ENCODE data around the gene USH2A. TPM values are rescaled to one million over a fixed set of nuclear protein-coding genes. Genes with fewer than 3 reads are reported as not detected.

USH2A gene
- total RNA-seq, 6 donors from 2014 or later = under 0.01 to 0.11 TPM; not detected in 4

DNA sequence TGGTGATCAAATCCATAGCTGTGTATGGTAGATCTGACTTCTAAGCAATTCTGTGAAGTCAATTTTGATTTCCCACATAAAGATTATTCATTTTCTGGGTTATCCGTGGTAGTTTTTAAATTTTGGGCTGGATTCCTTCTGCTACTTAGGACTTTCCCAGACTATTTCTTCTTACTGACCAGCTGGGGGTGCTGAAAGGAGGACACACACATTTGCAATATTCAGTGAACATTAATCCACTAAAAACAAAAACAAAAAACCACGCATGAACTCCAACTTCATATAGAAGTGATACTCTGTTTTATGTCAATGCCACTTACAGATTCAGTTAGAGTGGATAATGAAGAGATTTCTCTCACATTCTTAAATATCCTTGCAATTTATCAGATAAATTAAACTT, 750.8 kb downstream of the USH2A start:
- no peaks in the 10 kb centered on the region for H3K36me3 ChIP-seq
- WGBS, 2 donors = 59 to 78% methylated on average over 2 of the region's 2 CpGs

DNA sequence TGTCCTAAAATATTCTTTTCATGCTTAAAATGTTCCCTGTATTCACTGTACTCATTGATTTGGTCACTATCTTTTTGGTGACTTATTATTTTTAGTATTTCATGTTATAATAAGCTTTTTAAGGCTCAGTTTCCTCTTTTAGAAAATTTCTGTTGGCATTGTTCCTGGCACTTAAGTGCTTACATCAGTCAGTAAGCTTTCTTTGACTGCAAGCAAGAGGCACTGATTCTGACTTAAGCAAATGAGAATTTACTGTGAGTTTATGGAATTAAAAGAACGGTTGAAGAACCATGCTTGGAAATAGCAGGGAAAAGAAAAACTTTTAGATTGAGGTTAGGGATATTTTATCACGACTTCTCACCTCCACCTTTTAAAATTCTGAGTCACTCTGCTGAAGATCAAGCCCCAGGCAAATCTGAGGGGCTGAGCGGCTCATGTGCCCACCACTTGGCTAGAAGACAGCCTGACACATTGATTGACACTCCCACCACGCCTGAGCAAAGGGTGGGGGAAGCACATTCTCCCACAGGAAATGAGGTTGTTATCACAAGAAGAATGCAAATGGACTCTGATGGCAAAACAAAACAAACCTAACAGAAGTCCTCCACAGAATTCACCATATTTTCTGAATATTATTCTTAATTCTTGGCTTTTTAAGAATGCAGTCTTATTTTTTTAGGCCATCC, 753.3 kb downstream of the USH2A start:
- Histone ChIP-seq H3K9me3 (no peaks in the 10 kb centered on the region), H3K36me3 (no peaks in the 10 kb centered on the region), H3K4me3 (no peak overlapping the region), H3K27me3 (no peaks in the 10 kb centered on the region), H3K27ac (no peak overlapping the region), H3K4me1 (no peaks in the 10 kb centered on the region)
- DNase-seq = no peak
- 28 to 34% methylated on average over 4 of the region's 4 CpGs for WGBS, 2 donors
- no peak for ATAC-seq (ENCODE audit: low FRiP score in 2 of 2)
- TF ChIP-seq POLR2A (IDR thresholded peaks at IDR 0.05) (no peak), POLR2AphosphoS5 (IDR thresholded peaks at IDR 0.05) (no peak), EP300 (IDR thresholded peaks at IDR 0.05) (no peak)
- TF ChIP-seq, protein P1, sequence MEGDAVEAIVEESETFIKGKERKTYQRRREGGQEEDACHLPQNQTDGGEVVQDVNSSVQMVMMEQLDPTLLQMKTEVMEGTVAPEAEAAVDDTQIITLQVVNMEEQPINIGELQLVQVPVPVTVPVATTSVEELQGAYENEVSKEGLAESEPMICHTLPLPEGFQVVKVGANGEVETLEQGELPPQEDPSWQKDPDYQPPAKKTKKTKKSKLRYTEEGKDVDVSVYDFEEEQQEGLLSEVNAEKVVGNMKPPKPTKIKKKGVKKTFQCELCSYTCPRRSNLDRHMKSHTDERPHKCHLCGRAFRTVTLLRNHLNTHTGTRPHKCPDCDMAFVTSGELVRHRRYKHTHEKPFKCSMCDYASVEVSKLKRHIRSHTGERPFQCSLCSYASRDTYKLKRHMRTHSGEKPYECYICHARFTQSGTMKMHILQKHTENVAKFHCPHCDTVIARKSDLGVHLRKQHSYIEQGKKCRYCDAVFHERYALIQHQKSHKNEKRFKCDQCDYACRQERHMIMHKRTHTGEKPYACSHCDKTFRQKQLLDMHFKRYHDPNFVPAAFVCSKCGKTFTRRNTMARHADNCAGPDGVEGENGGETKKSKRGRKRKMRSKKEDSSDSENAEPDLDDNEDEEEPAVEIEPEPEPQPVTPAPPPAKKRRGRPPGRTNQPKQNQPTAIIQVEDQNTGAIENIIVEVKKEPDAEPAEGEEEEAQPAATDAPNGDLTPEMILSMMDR (IDR thresholded peaks at IDR 0.05) = no peak

More for the DNA sequence above, 750.8 kb downstream of the USH2A start:
- Histone ChIP-seq H3K4me1 (no peaks in the 10 kb centered on the region), H3K27me3 (no peaks in the 10 kb centered on the region), H3K4me3 (no peak overlapping the region), H3K27ac (no peak overlapping the region), H3K9me3 (no peaks in the 10 kb centered on the region)
- ATAC-seq (ENCODE audit: low FRiP score in 2 of 2) = no peak
- no peak for TF ChIP-seq POLR2A (IDR thresholded peaks at IDR 0.05)
- TF ChIP-seq POLR2AphosphoS5 (IDR thresholded peaks at IDR 0.05) = no peak
- TF ChIP-seq, protein P1 (IDR thresholded peaks at IDR 0.05) = no peak
- TF ChIP-seq EP300 (IDR thresholded peaks at IDR 0.05) = no peak
- no peak for DNase-seq

DNA sequence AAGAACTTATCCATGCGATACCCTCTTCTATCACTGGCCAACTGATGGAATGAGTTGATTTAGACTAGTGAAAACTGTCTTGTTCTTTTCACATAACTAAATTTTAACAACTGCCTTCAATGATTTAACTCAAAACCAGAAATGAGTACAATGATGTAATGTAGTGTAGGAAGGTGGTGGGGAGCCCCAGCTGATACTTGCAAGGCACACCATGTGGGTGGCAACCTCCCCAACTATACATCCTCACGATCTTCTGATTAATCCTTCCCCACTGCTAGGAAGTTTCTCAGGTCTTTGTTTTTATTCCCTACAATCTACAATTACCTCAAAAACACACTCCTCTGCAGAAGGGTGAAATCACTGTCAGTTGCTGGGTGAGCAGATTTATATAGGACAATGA, 755.5 kb downstream of the USH2A start:
- H3K27me3 ChIP-seq = no peaks in the 10 kb centered on the region
- 80 to 89% methylated on average over 2 of the region's 2 CpGs for WGBS, 2 donors

DNA sequence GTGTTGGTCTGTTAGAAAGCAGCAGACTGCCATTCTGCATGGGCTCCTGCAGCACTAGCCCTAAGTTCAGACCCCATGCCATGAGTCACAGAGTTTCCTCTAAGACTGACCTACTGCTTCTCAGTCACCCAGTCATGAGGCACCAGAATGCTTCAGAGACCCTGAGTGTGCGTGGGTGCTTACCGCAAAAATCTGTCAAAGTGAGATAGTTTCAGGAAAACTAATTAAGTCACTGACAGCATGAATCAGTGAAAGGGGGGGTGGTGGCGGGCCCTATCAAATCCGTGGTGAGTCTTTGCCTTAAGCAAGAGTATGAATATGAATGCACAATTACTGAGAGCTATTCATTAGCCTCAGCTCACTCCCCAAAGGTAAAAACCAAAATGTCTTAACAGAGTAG, 758.0 kb downstream of the USH2A start:
- WGBS, 2 donors = 75 to 86% methylated on average over 4 of the region's 4 CpGs
- ATAC-seq (ENCODE audit: low FRiP score in 2 of 2) = no peak
- Histone ChIP-seq H3K9me3 (no peaks in the 10 kb centered on the region), H3K4me1 (no peaks in the 10 kb centered on the region), H3K36me3 (no peaks in the 10 kb centered on the region), H3K27ac (no peak overlapping the region), H3K4me3 (no peak overlapping the region), H3K27me3 (no peaks in the 10 kb centered on the region)
- TF ChIP-seq EP300 (IDR thresholded peaks at IDR 0.05) (no peak), POLR2AphosphoS5 (IDR thresholded peaks at IDR 0.05) (no peak), POLR2A (IDR thresholded peaks at IDR 0.05) (no peak)
- TF ChIP-seq, protein P1 (IDR thresholded peaks at IDR 0.05) = no peak
- no peak for DNase-seq

More for the DNA sequence above, 755.5 kb downstream of the USH2A start:
- Histone ChIP-seq H3K4me1 (no peaks in the 10 kb centered on the region), H3K4me3 (no peak overlapping the region), H3K27ac (no peak overlapping the region), H3K36me3 (no peaks in the 10 kb centered on the region), H3K9me3 (no peaks in the 10 kb centered on the region)
- TF ChIP-seq, protein P1 (IDR thresholded peaks at IDR 0.05) = no peak
- TF ChIP-seq POLR2A (IDR thresholded peaks at IDR 0.05) (no peak), POLR2AphosphoS5 (IDR thresholded peaks at IDR 0.05) (no peak), EP300 (IDR thresholded peaks at IDR 0.05) (no peak)
- no peak for DNase-seq
- ATAC-seq (ENCODE audit: low FRiP score in 2 of 2) = no peak

DNA sequence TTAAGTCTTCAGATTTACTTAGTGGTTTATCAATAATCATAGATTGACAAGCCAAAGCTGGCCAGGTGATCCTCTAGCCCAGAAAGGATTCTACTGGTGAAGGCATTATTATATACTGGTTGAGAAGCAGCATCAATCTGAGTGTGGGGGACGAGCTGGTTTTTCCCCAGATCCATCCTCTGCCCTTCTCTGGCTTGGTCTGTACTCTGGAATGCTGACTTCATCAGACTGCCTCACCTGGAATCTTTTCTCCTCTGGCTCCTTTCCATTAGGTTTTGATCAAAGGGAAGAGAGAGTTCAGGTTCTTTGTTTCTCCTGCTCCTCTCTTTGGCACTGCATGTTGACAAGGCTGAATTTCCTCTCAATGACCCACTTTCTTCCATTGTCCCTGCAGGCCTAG, 762.2 kb downstream of the USH2A start:
- ATAC-seq (ENCODE audit: low FRiP score in 2 of 2) = no peak
- H3K27ac ChIP-seq = no peak overlapping the region
- no peaks in the 10 kb centered on the region for H3K27me3 ChIP-seq
- no peaks in the 10 kb centered on the region for H3K4me1 ChIP-seq
- 62 to 81% methylated on average over 1 of the region's 1 CpG for WGBS, 2 donors
- TF ChIP-seq POLR2A (IDR thresholded peaks at IDR 0.05) = no peak
- TF ChIP-seq EP300 (IDR thresholded peaks at IDR 0.05) = no peak
- TF ChIP-seq POLR2AphosphoS5 (IDR thresholded peaks at IDR 0.05) = no peak
- TF ChIP-seq, protein P1 (IDR thresholded peaks at IDR 0.05) = no peak
- no peaks in the 10 kb centered on the region for H3K36me3 ChIP-seq
- H3K9me3 ChIP-seq = no peaks in the 10 kb centered on the region
- no peak for DNase-seq
- H3K4me3 ChIP-seq = no peak overlapping the region
